GM23338 (cell line): ENCODE results near the gene NTRK1. TPM values are rescaled to one million over a fixed set of nuclear protein-coding genes. Genes with fewer than 3 reads are reported as not detected.

Experiments used
- ATAC-seq: fragments of 200-7000 bp; cut with Tn5 transposase; 3 replicates; pipeline ENCODE4 v1.9.1; 2020
- DNase-seq: peaks from one replicate; pipeline ENCODE4 v3.0.0-alpha.2; 2015; ENCODE audit warnings: low spot score
- H2AFZ ChIP-seq: fragments of 200-600 bp; sonication (generic); 2 replicates; pipeline ENCODE4 v1.8.0; 2016; ENCODE audit warnings: antibody characterized with exemption, mild to moderate bottlenecking, moderate library complexity
- H3F3A ChIP-seq: fragments of 200-600 bp; sonication (generic); replicated peaks from 2 replicates; pipeline ENCODE4 v1.8.0; 2017; ENCODE audit warnings: antibody characterized with exemption, mixed run types, low read depth
- H3K27ac ChIP-seq: fragments of 200-600 bp; sonication (generic); 2 replicates; pipeline ENCODE4 v1.6.1; 2016; ENCODE audit warnings: low read depth
- H3K27me3 ChIP-seq: fragments of 200-600 bp; sonication (generic); 2 replicates; pipeline ENCODE4 v1.8.0; 2016; ENCODE audit warnings: mild to moderate bottlenecking, mixed run types, moderate library complexity; ENCODE audit not compliant: insufficient read depth
- H3K36me3 ChIP-seq: fragments of 200-600 bp; sonication (generic); 2 replicates; pipeline ENCODE4 v1.8.0; 2016; ENCODE audit warnings: mild to moderate bottlenecking; ENCODE audit not compliant: insufficient read depth
- H3K4me1 ChIP-seq: fragments of 200-600 bp; sonication (generic); 2 replicates; pipeline ENCODE4 v1.8.0; 2016; ENCODE audit warnings: mild to moderate bottlenecking, moderate library complexity; ENCODE audit not compliant: insufficient read depth
- H3K4me2 ChIP-seq: fragments of 200-600 bp; sonication (generic); 2 replicates; pipeline ENCODE4 v1.7.1; 2017; ENCODE audit warnings: mixed run types
- H3K4me3 ChIP-seq: fragments of 200-600 bp; sonication (generic); 2 replicates; pipeline ENCODE4 v1.6.1; 2016; ENCODE audit warnings: mixed run types
- H3K79me2 ChIP-seq: fragments of 200-600 bp; sonication (generic); replicated peaks from 2 replicates; pipeline ENCODE4 v1.8.0; 2017; ENCODE audit warnings: mild to moderate bottlenecking; ENCODE audit not compliant: insufficient read depth
- H3K9me2 ChIP-seq: fragments of 200-600 bp; sonication (generic); 2 replicates; pipeline ENCODE4 v1.8.0; 2017; ENCODE audit not compliant: insufficient read depth
- H4K20me1 ChIP-seq: fragments of 200-600 bp; sonication (generic); replicated peaks from 2 replicates; pipeline ENCODE4 v1.8.0; 2017; ENCODE audit warnings: mild to moderate bottlenecking; ENCODE audit not compliant: insufficient read depth
- H3K27ac Mint-ChIP-seq: 2 replicates; pipeline ENCODE4 v1.8.0; 2020; ENCODE audit warnings: inconsistent platforms, mild to moderate bottlenecking, moderate library complexity, mixed read lengths
- H3K27me3 Mint-ChIP-seq: 3 replicates; pipeline ENCODE4 v1.8.0; 2022; ENCODE audit warnings: low read depth, mild to moderate bottlenecking, moderate library complexity, mixed read lengths, inconsistent platforms; ENCODE audit not compliant: insufficient read depth, poor library complexity
- H3K36me3 Mint-ChIP-seq: 3 replicates; pipeline ENCODE4 v1.8.0; 2021; ENCODE audit warnings: low read depth, mild to moderate bottlenecking, inconsistent platforms, moderate library complexity, mixed read lengths
- H3K4me1 Mint-ChIP-seq: 3 replicates; pipeline ENCODE4 v1.8.0; 2020; ENCODE audit warnings: mild to moderate bottlenecking, inconsistent platforms, mixed read lengths
- H3K4me3 Mint-ChIP-seq: 3 replicates; pipeline ENCODE4 v1.8.0; 2021; ENCODE audit warnings: moderate library complexity, mild to moderate bottlenecking, inconsistent platforms, mixed read lengths
- H3K9me3 Mint-ChIP-seq: 3 replicates; pipeline ENCODE4 v1.8.0; 2020; ENCODE audit warnings: moderate library complexity, mild to moderate bottlenecking, inconsistent platforms, mixed read lengths
- CREB1 ChIP-seq: fragments of 250-450 bp; sonication (Bioruptor Pico); IDR thresholded peaks from 2 replicates; pipeline ENCODE4 v1.5.0; 2020; ENCODE audit warnings: low read depth, mild to moderate bottlenecking, moderate library complexity
- CTCF ChIP-seq, 2 experiments: fragments of 200-600 bp in 1 of 2; sonication (generic) in 1 of 2; conservative IDR thresholded peaks; 2 replicates each; pipeline versions ENCODE4 v1.5.1 to v1.6.1; 2016 to 2017; ENCODE audit warnings: antibody characterized with exemption in 2 of 2, low read depth in 2 of 2, mild to moderate bottlenecking in 2 of 2, moderate library complexity in 1 of 2
- ETS1 ChIP-seq: IDR thresholded peaks from 2 replicates; pipeline ENCODE4 v1.6.1; 2016; ENCODE audit warnings: antibody characterized with exemption
- EZH2 ChIP-seq: fragments of 200-600 bp; sonication (generic); IDR thresholded peaks from one replicate; pipeline ENCODE4 v1.8.0; 2017; ENCODE audit warnings: antibody characterized with exemption, mild to moderate bottlenecking, low read depth; ENCODE audit not compliant: unreplicated experiment
- JUNB ChIP-seq: IDR thresholded peaks from one replicate; pipeline ENCODE4 v1.6.1; 2016; ENCODE audit warnings: antibody characterized with exemption; ENCODE audit not compliant: unreplicated experiment
- NANOG ChIP-seq: IDR thresholded peaks from 2 replicates; pipeline ENCODE4 v1.6.1; 2016; ENCODE audit warnings: antibody characterized with exemption, borderline replicate concordance
- REST ChIP-seq: IDR thresholded peaks from one replicate; pipeline ENCODE4 v1.6.1; 2018; ENCODE audit warnings: antibody characterized with exemption; ENCODE audit not compliant: unreplicated experiment
- ZNF331 ChIP-seq: fragments of 250-450 bp; sonication (Bioruptor Pico); IDR thresholded peaks from 2 replicates; pipeline ENCODE4 v1.5.0; 2020; ENCODE audit warnings: low read depth, mild to moderate bottlenecking, moderate library complexity
- polyA plus RNA-seq: library from polyadenylated mRNA; unstranded; fragments of >200 nt; fragmentation: Nextera tagmentation; extraction: Ambion mirVana; gene quantifications from 2 replicates; pipeline ENCODE4 v1.2.1, GENCODE V29; 2016
- total RNA-seq: library from RNA; depleted of rRNA; stranded (reverse); fragments of >200 nt; shearing (Covaris generic); gene quantifications from 2 replicates; pipeline ENCODE4 v1.2.3, GENCODE V29; 2014

The NTRK1 gene
- total and polyA plus RNA-seq, 2 experiments from 2014 or later, result 0.42 to 0.45 TPM

GRCh38 chr1:156899956-156900718, 39.5 kb downstream of the NTRK1 start:
- no peaks in the 10 kb centered on the region for H3F3A ChIP-seq
- peaks cover 9% of the 10 kb centered on the region for H3K27me3 ChIP-seq
- Mint-ChIP-seq H3K4me1 (peaks cover 28% of the 10 kb centered on the region), H3K27me3 (peaks cover 21% of the 10 kb centered on the region), H3K36me3 (no peaks in the 10 kb centered on the region), H3K27ac (no peak overlapping the region), H3K4me3 (no peak overlapping the region), H3K9me3 (no peaks in the 10 kb centered on the region)
- H3K4me3 ChIP-seq, result no peak overlapping the region
- H3K9me2 ChIP-seq, result no peaks in the 10 kb centered on the region
- H2AFZ ChIP-seq, result no peak overlapping the region
- DNase-seq (no peak), ATAC-seq (no peak)
- no peak overlapping the region for H3K27ac ChIP-seq
- no peaks in the 10 kb centered on the region for H3K36me3 ChIP-seq
- no peak for TF ChIP-seq ETS1
- no peak for TF ChIP-seq ZNF331 (CRISPR knock-in tag)
- no peak for TF ChIP-seq EZH2
- TF ChIP-seq CREB1, result no peak
- TF ChIP-seq REST, result no peak
- TF ChIP-seq JUNB, result no peak
- no peak for TF ChIP-seq NANOG
- TF ChIP-seq CTCF (conservative IDR thresholded peaks at IDR 0.05; ENCODE audit: low read depth in 2 of 2), result no peak
- 0 out of 2 replicates have a peak, but pooled peaks cover 3% of the 10 kb centered on the region for H3K4me1 ChIP-seq
- H4K20me1 ChIP-seq, result no peaks in the 10 kb centered on the region; the same call in 1 of the 2 replicates
- H3K4me2 ChIP-seq, result no peak overlapping the region
- no peaks in the 10 kb centered on the region for H3K79me2 ChIP-seq
